Measurements from ENCODE around the gene GK.

Gene GK

GRCh38 chrX:30612250-30612655 lies 41.0 kb upstream of the GK start:
- Histone ChIP-seq H2AFZ (ENCODE audit: low read length) (no peak overlapping the region), H3K27me3 (ENCODE audit: insufficient read depth, low read length) (no peaks in the 10 kb centered on the region), H3K4me3 (ENCODE audit: low read depth, low read length, poor library complexity, severe bottlenecking) (no peak overlapping the region), H3K27ac (ENCODE audit: low read depth, low read length, poor library complexity, severe bottlenecking) (no peak overlapping the region), H3K79me2 (ENCODE audit: insufficient read depth, low read length) (no peaks in the 10 kb centered on the region), H3F3A (ENCODE audit: insufficient read depth, low read length) (no peaks in the 10 kb centered on the region), H3K4me2 (ENCODE audit: low read length) (no peak overlapping the region), H4K20me1 (ENCODE audit: insufficient read depth, low read length) (no peaks in the 10 kb centered on the region), H3K9me3 (ENCODE audit: low read length) (no peaks in the 10 kb centered on the region), H3K9me2 (ENCODE audit: low read depth, low read length) (no peaks in the 10 kb centered on the region), H3K36me3 (ENCODE audit: insufficient read depth, low read length) (no peaks in the 10 kb centered on the region), H3K4me1 (ENCODE audit: insufficient read depth, low read length, severe bottlenecking) (no peaks in the 10 kb centered on the region), H3K9ac (ENCODE audit: low read length) (no peak overlapping the region)
- no peak for TF ChIP-seq EZH2 (IDR thresholded peaks at IDR 0.05; ENCODE audit: borderline replicate concordance, low read length)
- TF ChIP-seq, protein P1, sequence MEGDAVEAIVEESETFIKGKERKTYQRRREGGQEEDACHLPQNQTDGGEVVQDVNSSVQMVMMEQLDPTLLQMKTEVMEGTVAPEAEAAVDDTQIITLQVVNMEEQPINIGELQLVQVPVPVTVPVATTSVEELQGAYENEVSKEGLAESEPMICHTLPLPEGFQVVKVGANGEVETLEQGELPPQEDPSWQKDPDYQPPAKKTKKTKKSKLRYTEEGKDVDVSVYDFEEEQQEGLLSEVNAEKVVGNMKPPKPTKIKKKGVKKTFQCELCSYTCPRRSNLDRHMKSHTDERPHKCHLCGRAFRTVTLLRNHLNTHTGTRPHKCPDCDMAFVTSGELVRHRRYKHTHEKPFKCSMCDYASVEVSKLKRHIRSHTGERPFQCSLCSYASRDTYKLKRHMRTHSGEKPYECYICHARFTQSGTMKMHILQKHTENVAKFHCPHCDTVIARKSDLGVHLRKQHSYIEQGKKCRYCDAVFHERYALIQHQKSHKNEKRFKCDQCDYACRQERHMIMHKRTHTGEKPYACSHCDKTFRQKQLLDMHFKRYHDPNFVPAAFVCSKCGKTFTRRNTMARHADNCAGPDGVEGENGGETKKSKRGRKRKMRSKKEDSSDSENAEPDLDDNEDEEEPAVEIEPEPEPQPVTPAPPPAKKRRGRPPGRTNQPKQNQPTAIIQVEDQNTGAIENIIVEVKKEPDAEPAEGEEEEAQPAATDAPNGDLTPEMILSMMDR (IDR thresholded peaks at IDR 0.05; ENCODE audit: low read length), result no peak

GRCh38 chrX:30613721-30614120 lies 39.5 kb upstream of the GK start:
- Histone ChIP-seq H3K9me3 (ENCODE audit: low read length) (no peaks in the 10 kb centered on the region), H3K79me2 (ENCODE audit: insufficient read depth, low read length) (no peaks in the 10 kb centered on the region), H3K27me3 (ENCODE audit: insufficient read depth, low read length) (no peaks in the 10 kb centered on the region), H3F3A (ENCODE audit: insufficient read depth, low read length) (no peaks in the 10 kb centered on the region), H3K27ac (ENCODE audit: low read depth, low read length, poor library complexity, severe bottlenecking) (no peak overlapping the region), H3K9ac (ENCODE audit: low read length) (no peak overlapping the region), H2AFZ (ENCODE audit: low read length) (no peak overlapping the region), H3K36me3 (ENCODE audit: insufficient read depth, low read length) (no peaks in the 10 kb centered on the region), H3K4me2 (ENCODE audit: low read length) (no peak overlapping the region), H3K4me3 (ENCODE audit: low read depth, low read length, poor library complexity, severe bottlenecking) (no peak overlapping the region), H3K9me2 (ENCODE audit: low read depth, low read length) (no peaks in the 10 kb centered on the region), H3K4me1 (ENCODE audit: insufficient read depth, low read length, severe bottlenecking) (peaks cover 5% of the 10 kb centered on the region), H4K20me1 (ENCODE audit: insufficient read depth, low read length) (no peaks in the 10 kb centered on the region)
- TF ChIP-seq, protein P1 (IDR thresholded peaks at IDR 0.05; ENCODE audit: low read length), result no peak
- no peak for TF ChIP-seq EZH2 (IDR thresholded peaks at IDR 0.05; ENCODE audit: borderline replicate concordance, low read length)

DNA sequence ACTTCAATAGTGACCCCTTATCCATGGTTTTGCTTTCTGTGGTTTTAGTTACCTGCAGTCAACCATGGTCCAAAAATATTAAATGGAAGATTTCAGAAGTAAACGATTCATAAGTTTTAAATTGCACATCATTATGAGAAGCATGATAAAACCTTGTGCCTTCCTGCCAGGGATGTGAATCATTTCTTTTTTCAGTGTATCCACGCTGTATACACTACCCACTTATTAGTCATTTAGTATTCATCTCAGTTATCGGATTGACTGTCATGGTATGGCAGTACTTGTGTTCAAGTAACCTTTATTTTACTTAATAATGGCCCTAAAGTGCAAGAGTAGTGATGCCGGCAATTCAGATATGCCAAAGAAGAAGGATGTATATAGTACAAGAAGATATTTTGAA lies 38.0 kb upstream of the GK start:
- peaks cover 5% of the 10 kb centered on the region for H3K4me1 ChIP-seq (ENCODE audit: insufficient read depth, low read length, severe bottlenecking)
- no peaks in the 10 kb centered on the region for H3K27me3 ChIP-seq (ENCODE audit: insufficient read depth, low read length)

More for the DNA sequence above, 38.0 kb upstream of the GK start:
- Histone ChIP-seq H3F3A (ENCODE audit: insufficient read depth, low read length) (no peaks in the 10 kb centered on the region), H3K9me3 (ENCODE audit: low read length) (no peaks in the 10 kb centered on the region), H3K9ac (ENCODE audit: low read length) (no peak overlapping the region), H3K79me2 (ENCODE audit: insufficient read depth, low read length) (no peaks in the 10 kb centered on the region), H4K20me1 (ENCODE audit: insufficient read depth, low read length) (no peaks in the 10 kb centered on the region), H3K4me3 (ENCODE audit: low read depth, low read length, poor library complexity, severe bottlenecking) (no peak overlapping the region), H2AFZ (ENCODE audit: low read length) (no peak overlapping the region), H3K36me3 (ENCODE audit: insufficient read depth, low read length) (no peaks in the 10 kb centered on the region), H3K27ac (ENCODE audit: low read depth, low read length, poor library complexity, severe bottlenecking) (no peak overlapping the region), H3K4me2 (ENCODE audit: low read length) (no peak overlapping the region), H3K9me2 (ENCODE audit: low read depth, low read length) (no peaks in the 10 kb centered on the region)
- TF ChIP-seq, protein P1 (IDR thresholded peaks at IDR 0.05; ENCODE audit: low read length), result no peak
- no peak for TF ChIP-seq EZH2 (IDR thresholded peaks at IDR 0.05; ENCODE audit: borderline replicate concordance, low read length)
